ENCODE measurements around the gene UPK2. TPM values are rescaled to one million over a fixed set of nuclear protein-coding genes. Genes with fewer than 3 reads are reported as not detected.

The UPK2 gene
- polyA plus RNA-seq, 2 of the 4 experiments (the other 2 are of a cell fraction), result 0.37 to 0.92 TPM

Small RNA genes within 50 kb of the gene (small RNA-seq; reads per million reads assigned to genes)
- gene AP003392.2, result 0 reads per million in 6 experiments
- 0 reads per million in 6 experiments for gene MIR4492
- 0 reads per million in 6 experiments for gene RF00017
- gene RF00019, result 0 reads per million in 6 experiments
- gene RN7SL688P, result 0 reads per million in 6 experiments

Other genes starting within 250 kb of the UPK2 start
- gene DDX6, start 165.1 kb upstream of the UPK2 start, polyA plus RNA-seq (2011; rRNA removed), result 41.4 and 43.8 TPM in 2 replicates
- 35.1 to 37.7 TPM (median 36.3 TPM) in 3 replicates for gene DDX6, start 165.1 kb upstream of the UPK2 start, polyA plus RNA-seq (2017; fragmentation: RNase III; extraction: RNeasy Plus Mini Kit Qiagen cat#74134 plus additional on column Dnase treatment)
- not detected in 2 replicates for gene CXCR5, start 72.4 kb upstream of the UPK2 start, polyA plus RNA-seq (2011; rRNA removed)
- gene CXCR5, start 72.4 kb upstream of the UPK2 start, polyA plus RNA-seq (2017; fragmentation: RNase III; extraction: RNeasy Plus Mini Kit Qiagen cat#74134 plus additional on column Dnase treatment), result 0.04 to 0.05 TPM (median 0.04 TPM) in 3 replicates
- gene BCL9L, start 30.4 kb upstream of the UPK2 start, polyA plus RNA-seq (2011; rRNA removed), result 7.0 and 8.8 TPM in 2 replicates
- gene BCL9L, start 30.4 kb upstream of the UPK2 start, polyA plus RNA-seq (2017; fragmentation: RNase III; extraction: RNeasy Plus Mini Kit Qiagen cat#74134 plus additional on column Dnase treatment), result 51.8 to 53.2 TPM (median 52.0 TPM) in 3 replicates
- not detected in 2 replicates for gene FOXR1, start 15.5 kb downstream of the UPK2 start, polyA plus RNA-seq (2011; rRNA removed)
- not detected in 3 replicates for gene FOXR1, start 15.5 kb downstream of the UPK2 start, polyA plus RNA-seq (2017; fragmentation: RNase III; extraction: RNeasy Plus Mini Kit Qiagen cat#74134 plus additional on column Dnase treatment)
- 14.8 and 20.2 TPM in 2 replicates for gene CENATAC, start 41.8 kb downstream of the UPK2 start, polyA plus RNA-seq (2011; rRNA removed)
- gene CENATAC, start 41.8 kb downstream of the UPK2 start, polyA plus RNA-seq (2017; fragmentation: RNase III; extraction: RNeasy Plus Mini Kit Qiagen cat#74134 plus additional on column Dnase treatment), result 11.1 to 14.8 TPM (median 12.4 TPM) in 3 replicates
- 644 and 844 TPM in 2 replicates for gene RPS25, start 62.0 kb downstream of the UPK2 start, polyA plus RNA-seq (2011; rRNA removed)
- gene RPS25, start 62.0 kb downstream of the UPK2 start, polyA plus RNA-seq (2017; fragmentation: RNase III; extraction: RNeasy Plus Mini Kit Qiagen cat#74134 plus additional on column Dnase treatment), result 1,476 to 1,567 TPM (median 1,517 TPM) in 3 replicates
- 77.7 and 90.0 TPM in 2 replicates for gene TRAPPC4, start 62.5 kb downstream of the UPK2 start, polyA plus RNA-seq (2011; rRNA removed)
- gene TRAPPC4, start 62.5 kb downstream of the UPK2 start, polyA plus RNA-seq (2017; fragmentation: RNase III; extraction: RNeasy Plus Mini Kit Qiagen cat#74134 plus additional on column Dnase treatment), result 61.7 to 72.8 TPM (median 71.6 TPM) in 3 replicates
- 21.2 and 22.8 TPM in 2 replicates for gene SLC37A4, start 74.6 kb downstream of the UPK2 start, polyA plus RNA-seq (2011; rRNA removed)
- 12.7 to 15.5 TPM (median 14.0 TPM) in 3 replicates for gene SLC37A4, start 74.6 kb downstream of the UPK2 start, polyA plus RNA-seq (2017; fragmentation: RNase III; extraction: RNeasy Plus Mini Kit Qiagen cat#74134 plus additional on column Dnase treatment)
- gene HYOU1, start 100.9 kb downstream of the UPK2 start, polyA plus RNA-seq (2011; rRNA removed), result 83.1 and 116 TPM in 2 replicates
- gene HYOU1, start 100.9 kb downstream of the UPK2 start, polyA plus RNA-seq (2017; fragmentation: RNase III; extraction: RNeasy Plus Mini Kit Qiagen cat#74134 plus additional on column Dnase treatment), result 38.0 to 44.8 TPM (median 42.1 TPM) in 3 replicates
- 4.6 and 11.3 TPM in 2 replicates for gene VPS11, start 111.5 kb downstream of the UPK2 start, polyA plus RNA-seq (2011; rRNA removed)
- 10.8 to 12.1 TPM (median 12.0 TPM) in 3 replicates for gene VPS11, start 111.5 kb downstream of the UPK2 start, polyA plus RNA-seq (2017; fragmentation: RNase III; extraction: RNeasy Plus Mini Kit Qiagen cat#74134 plus additional on column Dnase treatment)
- gene HMBS, start 128.6 kb downstream of the UPK2 start, polyA plus RNA-seq (2011; rRNA removed), result 62.2 and 77.6 TPM in 2 replicates
- gene HMBS, start 128.6 kb downstream of the UPK2 start, polyA plus RNA-seq (2017; fragmentation: RNase III; extraction: RNeasy Plus Mini Kit Qiagen cat#74134 plus additional on column Dnase treatment), result 48.8 to 51.7 TPM (median 49.1 TPM) in 3 replicates
- gene DPAGT1, start 145.6 kb downstream of the UPK2 start, polyA plus RNA-seq (2011; rRNA removed), result 81.4 and 86.9 TPM in 2 replicates
- gene DPAGT1, start 145.6 kb downstream of the UPK2 start, polyA plus RNA-seq (2017; fragmentation: RNase III; extraction: RNeasy Plus Mini Kit Qiagen cat#74134 plus additional on column Dnase treatment), result 42.1 to 47.6 TPM (median 43.7 TPM) in 3 replicates
- 2.4 and 3.5 TPM in 2 replicates for gene C2CD2L, start 151.0 kb downstream of the UPK2 start, polyA plus RNA-seq (2011; rRNA removed)
- 4.1 to 4.8 TPM (median 4.2 TPM) in 3 replicates for gene C2CD2L, start 151.0 kb downstream of the UPK2 start, polyA plus RNA-seq (2017; fragmentation: RNase III; extraction: RNeasy Plus Mini Kit Qiagen cat#74134 plus additional on column Dnase treatment)
- 13.0 and 16.3 TPM in 2 replicates for gene HINFP, start 165.3 kb downstream of the UPK2 start, polyA plus RNA-seq (2011; rRNA removed)
- 10.0 to 11.7 TPM (median 10.3 TPM) in 3 replicates for gene HINFP, start 165.3 kb downstream of the UPK2 start, polyA plus RNA-seq (2017; fragmentation: RNase III; extraction: RNeasy Plus Mini Kit Qiagen cat#74134 plus additional on column Dnase treatment)
- 0.10 and 0.25 TPM in 2 replicates for gene ABCG4, start 192.8 kb downstream of the UPK2 start, polyA plus RNA-seq (2011; rRNA removed)
- gene ABCG4, start 192.8 kb downstream of the UPK2 start, polyA plus RNA-seq (2017; fragmentation: RNase III; extraction: RNeasy Plus Mini Kit Qiagen cat#74134 plus additional on column Dnase treatment), result 0.33 to 0.44 TPM (median 0.35 TPM) in 3 replicates
- gene NLRX1, start 212.4 kb downstream of the UPK2 start, polyA plus RNA-seq (2011; rRNA removed), result 8.4 and 10.4 TPM in 2 replicates
- gene NLRX1, start 212.4 kb downstream of the UPK2 start, polyA plus RNA-seq (2017; fragmentation: RNase III; extraction: RNeasy Plus Mini Kit Qiagen cat#74134 plus additional on column Dnase treatment), result 7.4 to 9.2 TPM (median 8.5 TPM) in 3 replicates
- gene NHERF4, start 229.2 kb downstream of the UPK2 start, polyA plus RNA-seq (2011; rRNA removed), result 0.80 and 1.5 TPM in 2 replicates
- gene NHERF4, start 229.2 kb downstream of the UPK2 start, polyA plus RNA-seq (2017; fragmentation: RNase III; extraction: RNeasy Plus Mini Kit Qiagen cat#74134 plus additional on column Dnase treatment), result 0.42 to 0.78 TPM (median 0.62 TPM) in 3 replicates

Measured in A549 (cell line).